SH-SY5Y (cell line): ENCODE data around the gene NKD2.

ENCODE experiments used
- GATA2 ChIP-seq: IDR thresholded peaks from 2 replicates; pipeline ENCODE4 v1.6.1; 2011; ENCODE audit warnings: mild to moderate bottlenecking, low read depth, low read length
- GATA3 ChIP-seq: IDR thresholded peaks from 2 replicates; pipeline ENCODE4 v1.6.1; 2011; ENCODE audit warnings: low read depth, mild to moderate bottlenecking, low read length, moderate library complexity

DNA sequence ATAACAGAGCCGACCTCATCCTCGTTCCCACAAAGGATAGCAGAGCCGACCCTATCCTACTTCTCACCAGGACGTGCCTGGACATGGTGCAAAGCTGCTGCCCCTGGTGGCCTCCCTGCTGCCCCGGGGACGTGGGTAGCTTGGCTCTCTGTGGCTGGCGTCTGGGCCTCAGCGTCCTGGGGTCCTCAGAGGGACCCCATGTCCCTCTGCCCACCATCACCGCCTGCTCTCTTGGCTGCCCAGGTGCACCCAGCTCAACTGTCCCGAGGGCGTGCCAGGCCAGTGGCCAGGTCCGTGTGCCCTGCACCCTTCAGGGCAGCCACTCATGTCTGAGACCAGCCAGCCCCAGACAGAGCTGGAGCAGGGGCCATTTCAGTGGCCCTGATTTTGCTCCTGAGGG lies 8.5 kb downstream of the NKD2 start:
- TF ChIP-seq GATA2 (no peak), GATA3 (no peak)
